Peyer's patch (tissue), 4 donors: ENCODE results near the gene HNRNPM. TPM values are rescaled to one million over a fixed set of nuclear protein-coding genes. Genes with fewer than 3 reads are reported as not detected.

Source experiments
- DNase-seq, 3 donors: peaks; one replicate each; pipeline ENCODE4 v3.0.0-alpha.2; 2017 to 2019
- H3K27ac ChIP-seq, 4 donors: fragments of 200-600 bp; sonication (generic); one replicate each; pipeline ENCODE4 v1.5.1; 2016 to 2019
- H3K27me3 ChIP-seq, 2 donors: fragments of 200-600 bp; sonication (generic); one replicate each; pipeline ENCODE4 v1.5.1; 2019
- H3K36me3 ChIP-seq, 3 donors: fragments of 200-600 bp; sonication (generic); one replicate each; pipeline ENCODE4 v1.5.1; 2016 to 2019
- H3K4me1 ChIP-seq, 4 donors: fragments of 200-600 bp; sonication (generic); one replicate each; pipeline ENCODE4 v1.5.1; 2016 to 2019
- H3K4me3 ChIP-seq, 4 donors: fragments of 200-600 bp; sonication (generic); 1 replicate in 3 of 4; 2 replicates in 1 of 4; pipeline ENCODE4 v1.5.1; 2016 to 2019; ENCODE audit warnings: mild to moderate bottlenecking in 1 of 4
- H3K9me3 ChIP-seq, 4 donors: fragments of 200-600 bp; sonication (generic); one replicate each; pipeline ENCODE4 v1.5.1; 2016 to 2019; ENCODE audit warnings: mild to moderate bottlenecking in 1 of 4
- POLR2A ChIP-seq, 2 donors: fragments of 450-650 bp; IDR thresholded peaks; one replicate each; pipeline ENCODE4 v1.5.1; 2017; ENCODE audit warnings: antibody characterized with exemption in 2 of 2, mild to moderate bottlenecking in 2 of 2, moderate library complexity in 2 of 2
- total RNA-seq, 4 donors: library from RNA; depleted of rRNA; stranded (reverse); fragments of >200 nt; gene quantifications; one replicate each; pipeline ENCODE4 v1.1.0, GENCODE V29; 2016
- TF ChIP-seq, protein P1 (sequence below), 6 experiments: fragments of 450-650 bp in 4 of 6; fragments of 200-600 bp in 2 of 6; sonication (generic) in 1 of 6; IDR thresholded peaks; one replicate each; pipeline ENCODE4 v1.5.1; 2017 to 2019; ENCODE audit warnings: antibody characterized with exemption in 6 of 6, mild to moderate bottlenecking in 3 of 6, moderate library complexity in 1 of 6

The HNRNPM gene
- total RNA-seq, 4 donors from 2014 or later: 108 to 128 (median 116) TPM

DNA sequence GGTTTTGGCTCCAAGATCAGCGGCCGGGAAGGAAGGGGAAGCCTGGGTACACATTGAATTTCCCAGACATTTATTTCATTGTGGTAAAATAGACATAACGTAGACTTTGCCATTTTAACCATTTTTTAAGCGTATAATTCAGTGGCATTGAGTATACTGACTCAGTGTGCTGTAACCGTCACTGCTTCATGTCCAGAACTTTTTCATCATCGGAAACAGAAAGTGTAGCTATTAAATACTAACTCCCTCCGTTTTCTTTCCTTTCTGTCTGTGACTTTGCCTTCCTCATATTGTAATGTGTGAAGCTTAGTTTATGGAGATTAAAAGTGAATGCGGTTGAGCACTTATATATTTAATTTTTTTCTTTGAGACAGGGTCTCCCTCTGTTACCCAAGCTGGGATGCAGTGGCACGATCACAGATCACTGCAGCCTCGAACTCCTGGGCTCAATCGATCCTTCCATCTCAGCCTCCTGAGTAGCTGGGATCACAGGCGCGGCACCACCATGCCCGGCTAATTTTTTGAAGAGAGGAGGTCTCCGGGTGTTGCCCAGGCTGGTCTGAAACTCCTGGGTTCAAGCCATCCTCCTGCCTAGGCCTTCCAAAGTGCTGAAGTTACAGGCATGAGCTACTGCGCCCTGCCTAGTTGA lies 1.4 kb downstream of the HNRNPM start:
- H3K27me3 ChIP-seq: no peaks in the 10 kb centered on the region
- H3K4me1 ChIP-seq: peaks cover 0 to 53% (median 17%) of the 10 kb centered on the region in 4 donors
- H3K27ac ChIP-seq: peak overlapping the region in 3 of 4 donors; percentile 88 to 97 (median 95)
- no peaks in the 10 kb centered on the region for H3K9me3 ChIP-seq
- peaks cover 0 to 4% (median 0%) of the 10 kb centered on the region in 3 donors for H3K36me3 ChIP-seq
- no peak for TF ChIP-seq POLR2A (IDR thresholded peaks at IDR 0.05)
- TF ChIP-seq, protein P1, sequence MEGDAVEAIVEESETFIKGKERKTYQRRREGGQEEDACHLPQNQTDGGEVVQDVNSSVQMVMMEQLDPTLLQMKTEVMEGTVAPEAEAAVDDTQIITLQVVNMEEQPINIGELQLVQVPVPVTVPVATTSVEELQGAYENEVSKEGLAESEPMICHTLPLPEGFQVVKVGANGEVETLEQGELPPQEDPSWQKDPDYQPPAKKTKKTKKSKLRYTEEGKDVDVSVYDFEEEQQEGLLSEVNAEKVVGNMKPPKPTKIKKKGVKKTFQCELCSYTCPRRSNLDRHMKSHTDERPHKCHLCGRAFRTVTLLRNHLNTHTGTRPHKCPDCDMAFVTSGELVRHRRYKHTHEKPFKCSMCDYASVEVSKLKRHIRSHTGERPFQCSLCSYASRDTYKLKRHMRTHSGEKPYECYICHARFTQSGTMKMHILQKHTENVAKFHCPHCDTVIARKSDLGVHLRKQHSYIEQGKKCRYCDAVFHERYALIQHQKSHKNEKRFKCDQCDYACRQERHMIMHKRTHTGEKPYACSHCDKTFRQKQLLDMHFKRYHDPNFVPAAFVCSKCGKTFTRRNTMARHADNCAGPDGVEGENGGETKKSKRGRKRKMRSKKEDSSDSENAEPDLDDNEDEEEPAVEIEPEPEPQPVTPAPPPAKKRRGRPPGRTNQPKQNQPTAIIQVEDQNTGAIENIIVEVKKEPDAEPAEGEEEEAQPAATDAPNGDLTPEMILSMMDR (IDR thresholded peaks at IDR 0.05): no peak
- H3K4me3 ChIP-seq: peak overlapping the region; percentile 57 to 96 (median 94)
- DNase-seq: no peak

DNA sequence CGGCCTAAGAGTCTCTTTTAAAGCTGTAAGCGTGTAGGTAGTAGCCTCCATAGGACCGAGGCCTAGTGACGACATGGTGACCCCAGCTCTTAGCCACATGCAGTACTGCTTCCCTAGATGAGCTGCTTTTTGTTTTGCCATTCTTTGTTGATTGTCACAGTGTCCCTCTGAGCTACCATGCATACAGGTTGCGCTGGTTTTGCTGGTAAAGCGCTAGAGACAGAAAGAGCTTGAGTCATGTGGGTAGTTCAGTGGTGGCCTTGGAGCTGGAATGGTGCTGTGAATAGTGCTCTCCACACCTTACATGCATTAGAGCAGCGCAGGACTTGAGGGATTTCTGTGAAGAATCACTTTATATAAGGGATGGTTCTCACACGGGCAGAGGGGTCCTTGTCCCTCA lies 5.1 kb downstream of the HNRNPM start:
- no peaks in the 10 kb centered on the region for H3K27me3 ChIP-seq
- TF ChIP-seq, protein P1 (IDR thresholded peaks at IDR 0.05): no peak
- no peak for TF ChIP-seq POLR2A (IDR thresholded peaks at IDR 0.05)
- H3K4me1 ChIP-seq: peaks cover 0 to 79% (median 24%) of the 10 kb centered on the region in 4 donors
- no peak overlapping the region for H3K27ac ChIP-seq
- H3K4me3 ChIP-seq: no peak overlapping the region
- no peak for DNase-seq
- H3K9me3 ChIP-seq: no peaks in the 10 kb centered on the region
- peaks cover 0 to 9% (median 0%) of the 10 kb centered on the region in 3 donors for H3K36me3 ChIP-seq

DNA sequence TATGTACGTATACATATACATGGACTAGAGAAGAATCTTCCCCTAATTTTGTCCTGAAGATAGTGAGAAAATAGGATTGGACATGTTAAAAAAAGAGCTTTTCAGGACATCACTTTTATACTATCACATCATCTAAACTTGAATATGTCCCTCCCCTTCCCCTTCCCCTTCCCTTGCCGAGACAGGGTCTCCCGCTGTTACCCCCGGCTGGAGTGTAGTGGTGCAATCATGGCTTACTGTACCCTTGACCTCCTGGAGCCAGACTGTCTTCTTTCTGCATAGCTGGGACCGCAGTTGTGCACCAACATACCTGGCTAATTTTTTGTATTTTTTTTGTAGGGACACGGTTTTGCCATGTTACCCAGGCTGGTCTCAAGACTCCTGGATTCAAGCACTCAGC lies 6.6 kb downstream of the HNRNPM start:
- H3K27me3 ChIP-seq: no peaks in the 10 kb centered on the region
- TF ChIP-seq, protein P1 (IDR thresholded peaks at IDR 0.05): no peak
- no peak for TF ChIP-seq POLR2A (IDR thresholded peaks at IDR 0.05)

DNA sequence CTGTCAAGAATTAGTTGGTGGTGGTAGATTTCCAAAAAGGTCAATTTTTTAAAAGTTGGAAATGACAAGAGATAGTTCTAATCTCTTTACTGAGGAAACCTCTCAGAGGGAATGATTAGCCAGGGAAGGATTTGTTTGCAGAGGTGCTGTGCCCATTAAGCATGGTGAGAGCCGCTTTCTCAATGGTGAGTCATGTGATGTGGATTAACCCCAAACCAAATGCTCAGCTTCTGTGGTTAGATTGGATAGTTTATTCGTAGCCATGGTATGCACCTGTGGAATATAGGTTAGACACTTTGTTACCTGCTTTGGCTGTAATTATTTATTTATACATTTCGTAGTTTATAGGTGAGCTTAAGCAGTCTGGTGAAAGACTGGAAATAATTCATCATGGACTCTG lies 7.1 kb downstream of the HNRNPM start:
- H3K27ac ChIP-seq: no peak overlapping the region
- DNase-seq: no peak
- no peaks in the 10 kb centered on the region for H3K9me3 ChIP-seq
- peaks cover 0 to 77% (median 19%) of the 10 kb centered on the region in 4 donors for H3K4me1 ChIP-seq
- H3K4me3 ChIP-seq: no peak overlapping the region
- no peak for TF ChIP-seq POLR2A (IDR thresholded peaks at IDR 0.05)
- TF ChIP-seq, protein P1 (IDR thresholded peaks at IDR 0.05): no peak
- H3K36me3 ChIP-seq: peaks cover 0 to 15% (median 0%) of the 10 kb centered on the region in 3 donors
- H3K27me3 ChIP-seq: no peaks in the 10 kb centered on the region

More for the DNA sequence above, 6.6 kb downstream of the HNRNPM start:
- H3K36me3 ChIP-seq: peaks cover 0 to 14% (median 0%) of the 10 kb centered on the region in 3 donors
- H3K9me3 ChIP-seq: no peaks in the 10 kb centered on the region
- no peak for DNase-seq
- no peak overlapping the region for H3K4me3 ChIP-seq
- H3K4me1 ChIP-seq: peaks cover 0 to 77% (median 22%) of the 10 kb centered on the region in 4 donors
- no peak overlapping the region for H3K27ac ChIP-seq

DNA sequence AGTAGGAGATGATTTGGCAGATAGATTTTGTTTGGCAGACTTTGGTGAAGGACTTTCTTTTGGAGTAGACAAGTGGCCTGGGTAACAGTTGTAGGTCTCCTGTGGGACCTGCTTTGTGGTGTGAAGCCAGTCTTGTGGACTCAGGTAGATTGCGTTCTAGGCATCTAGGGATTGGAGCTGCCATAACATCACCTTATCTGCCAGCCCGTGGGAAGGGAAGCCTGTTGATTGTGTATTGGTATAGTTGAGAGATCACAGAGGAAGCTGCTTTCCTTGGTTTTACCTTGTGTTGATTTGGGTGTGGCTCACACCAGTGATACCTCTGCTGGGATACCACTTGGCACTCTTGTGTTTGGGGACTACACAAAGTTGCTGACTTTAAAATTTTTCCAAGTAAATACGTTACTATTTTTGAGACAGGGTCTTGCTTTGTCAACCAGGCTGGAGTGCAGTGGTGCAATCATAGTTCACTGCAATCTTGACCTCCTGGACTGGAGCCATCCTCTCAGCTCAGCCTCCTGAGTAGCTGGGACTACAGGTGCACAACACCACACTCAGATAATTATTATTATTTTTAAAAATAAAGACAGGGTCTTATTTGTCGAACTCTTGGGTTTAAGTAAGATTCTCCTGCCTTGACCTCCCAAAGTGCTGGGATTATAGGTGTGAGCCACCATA lies 7.8 kb downstream of the HNRNPM start:
- Histone ChIP-seq H3K27ac (no peak overlapping the region), H3K4me1 (peaks cover 0 to 75% (median 16%) of the 10 kb centered on the region in 4 donors), H3K4me3 (no peak overlapping the region), H3K27me3 (no peaks in the 10 kb centered on the region), H3K9me3 (no peaks in the 10 kb centered on the region), H3K36me3 (peaks cover 0 to 20% (median 0%) of the 10 kb centered on the region in 3 donors)
- TF ChIP-seq, protein P1 (IDR thresholded peaks at IDR 0.05): no peak
- no peak for TF ChIP-seq POLR2A (IDR thresholded peaks at IDR 0.05)
- no peak for DNase-seq
